Measurements from ENCODE around the gene ZPR1. TPM values are rescaled to one million over a fixed set of nuclear protein-coding genes. Genes with fewer than 3 reads are reported as not detected.

ZPR1 gene
- total RNA-seq, 1 experiment from 2014 or later: 139 TPM

DNA sequence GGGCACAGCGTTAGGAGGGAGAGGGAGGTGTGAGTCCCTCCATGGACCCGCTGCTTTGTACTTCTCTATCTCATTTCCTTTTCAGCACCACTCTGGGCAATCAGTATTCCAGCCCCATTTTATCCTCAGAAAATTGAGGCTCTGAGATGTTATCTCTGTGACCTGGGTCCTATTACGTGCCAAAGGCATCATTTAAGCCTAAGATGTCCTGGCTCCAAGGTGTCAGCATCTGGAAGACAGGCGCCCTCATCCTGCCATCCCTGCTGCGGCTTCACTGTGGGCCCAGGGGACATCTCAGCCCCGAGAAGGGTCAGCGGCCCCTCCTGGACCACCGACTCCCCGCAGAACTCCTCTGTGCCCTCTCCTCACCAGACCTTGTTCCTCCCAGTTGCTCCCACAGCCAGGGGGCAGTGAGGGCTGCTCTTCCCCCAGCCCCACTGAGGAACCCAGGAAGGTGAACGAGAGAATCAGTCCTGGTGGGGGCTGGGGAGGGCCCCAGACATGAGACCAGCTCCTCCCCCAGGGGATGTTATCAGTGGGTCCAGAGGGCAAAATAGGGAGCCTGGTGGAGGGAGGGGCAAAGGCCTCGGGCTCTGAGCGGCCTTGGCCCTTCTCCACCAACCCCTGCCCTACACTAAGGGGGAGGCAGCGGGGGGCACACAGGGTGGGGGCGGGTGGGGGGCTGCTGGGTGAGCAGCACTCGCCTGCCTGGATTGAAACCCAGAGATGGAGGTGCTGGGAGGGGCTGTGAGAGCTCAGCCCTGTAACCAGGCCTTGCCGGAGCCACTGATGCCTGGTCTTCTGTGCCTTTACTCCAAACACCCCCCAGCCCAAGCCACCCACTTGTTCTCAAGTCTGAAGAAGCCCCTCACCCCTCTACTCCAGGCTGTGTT is 41.1 kb upstream of the ZPR1 start:
- in situ Hi-C loops (cut with HindIII; ENCODE audit: low pct_unique_long_range_greater_than_20kb, low sequenced_read_pairs): no loop called here
- Histone ChIP-seq H3K27ac (ENCODE audit: low read length) (no peak overlapping the region), H3K4me1 (ENCODE audit: control insufficient read depth, insufficient read depth, low read length) (no peaks in the 10 kb centered on the region), H3K27me3 (ENCODE audit: control insufficient read depth, insufficient read depth, low read length) (no peaks in the 10 kb centered on the region), H3K9me3 (ENCODE audit: control insufficient read depth, insufficient read depth, low read depth, low read length) (no peaks in the 10 kb centered on the region), H3K4me3 (ENCODE audit: low read depth in 2 of 2, low read length in 2 of 2) (no peak overlapping the region), H3K36me3 (ENCODE audit: control insufficient read depth, insufficient read depth, low read length) (no peaks in the 10 kb centered on the region)
- DNase-seq (ENCODE audit: low read depth, low spot score): no peak
- POLR2A ChIA-PET: no interaction called here
- intact Hi-C loops (cut with micrococcal nuclease; ENCODE audit: unreplicated experiment): no loop called here
- CTCF ChIA-PET: interaction anchor here (0.6 to 0.7 kb wide), 2 partner anchors 10 to 351 kb away, joined by 3 read pairs; no protein-coding TSS in a partner anchor
- no TSS peak for BruUV-seq (replicated peaks)
- ATAC-seq: no peak
- TF ChIP-seq TCF7L2 (IDR thresholded peaks at IDR 0.05; ENCODE audit: low read depth, low read length) (no peak), CTCF (IDR thresholded peaks at IDR 0.05) (no peak), POLR2AphosphoS5 (IDR thresholded peaks at IDR 0.05; ENCODE audit: low read depth, low read length) (no peak), SIN3A (IDR thresholded peaks at IDR 0.05; ENCODE audit: borderline replicate concordance, insufficient read depth, low read depth, low read length) (no peak)
- TF ChIP-seq, protein P1, sequence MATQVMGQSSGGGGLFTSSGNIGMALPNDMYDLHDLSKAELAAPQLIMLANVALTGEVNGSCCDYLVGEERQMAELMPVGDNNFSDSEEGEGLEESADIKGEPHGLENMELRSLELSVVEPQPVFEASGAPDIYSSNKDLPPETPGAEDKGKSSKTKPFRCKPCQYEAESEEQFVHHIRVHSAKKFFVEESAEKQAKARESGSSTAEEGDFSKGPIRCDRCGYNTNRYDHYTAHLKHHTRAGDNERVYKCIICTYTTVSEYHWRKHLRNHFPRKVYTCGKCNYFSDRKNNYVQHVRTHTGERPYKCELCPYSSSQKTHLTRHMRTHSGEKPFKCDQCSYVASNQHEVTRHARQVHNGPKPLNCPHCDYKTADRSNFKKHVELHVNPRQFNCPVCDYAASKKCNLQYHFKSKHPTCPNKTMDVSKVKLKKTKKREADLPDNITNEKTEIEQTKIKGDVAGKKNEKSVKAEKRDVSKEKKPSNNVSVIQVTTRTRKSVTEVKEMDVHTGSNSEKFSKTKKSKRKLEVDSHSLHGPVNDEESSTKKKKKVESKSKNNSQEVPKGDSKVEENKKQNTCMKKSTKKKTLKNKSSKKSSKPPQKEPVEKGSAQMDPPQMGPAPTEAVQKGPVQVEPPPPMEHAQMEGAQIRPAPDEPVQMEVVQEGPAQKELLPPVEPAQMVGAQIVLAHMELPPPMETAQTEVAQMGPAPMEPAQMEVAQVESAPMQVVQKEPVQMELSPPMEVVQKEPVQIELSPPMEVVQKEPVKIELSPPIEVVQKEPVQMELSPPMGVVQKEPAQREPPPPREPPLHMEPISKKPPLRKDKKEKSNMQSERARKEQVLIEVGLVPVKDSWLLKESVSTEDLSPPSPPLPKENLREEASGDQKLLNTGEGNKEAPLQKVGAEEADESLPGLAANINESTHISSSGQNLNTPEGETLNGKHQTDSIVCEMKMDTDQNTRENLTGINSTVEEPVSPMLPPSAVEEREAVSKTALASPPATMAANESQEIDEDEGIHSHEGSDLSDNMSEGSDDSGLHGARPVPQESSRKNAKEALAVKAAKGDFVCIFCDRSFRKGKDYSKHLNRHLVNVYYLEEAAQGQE (IDR thresholded peaks at IDR 0.05; ENCODE audit: insufficient read depth in 1 of 2, low read depth in 2 of 2, low read length in 1 of 2): no peak

- CTCF ChIA-PET: no interaction called here
- POLR2A ChIA-PET: no interaction called here
- BruUV-seq (replicated peaks): no TSS peak
These were observed 39.6 kb upstream of the ZPR1 start for GRCh38 chr11:116827461-116827860.

More at GRCh38 chr11:116827461-116827860, 39.6 kb upstream of the ZPR1 start:
- TF ChIP-seq TCF7L2 (IDR thresholded peaks at IDR 0.05; ENCODE audit: low read depth, low read length): no peak
- TF ChIP-seq SIN3A (IDR thresholded peaks at IDR 0.05; ENCODE audit: borderline replicate concordance, insufficient read depth, low read depth, low read length): no peak
- TF ChIP-seq, protein P1 (IDR thresholded peaks at IDR 0.05; ENCODE audit: insufficient read depth in 1 of 2, low read depth in 2 of 2, low read length in 1 of 2): no peak
- TF ChIP-seq POLR2AphosphoS5 (IDR thresholded peaks at IDR 0.05; ENCODE audit: low read depth, low read length): no peak
- no peak for TF ChIP-seq CTCF (IDR thresholded peaks at IDR 0.05)
- intact Hi-C loops (cut with micrococcal nuclease; ENCODE audit: unreplicated experiment) (no loop called here), in situ Hi-C loops (cut with HindIII; ENCODE audit: low pct_unique_long_range_greater_than_20kb, low sequenced_read_pairs) (no loop called here)
- H3K36me3 ChIP-seq (ENCODE audit: control insufficient read depth, insufficient read depth, low read length): no peaks in the 10 kb centered on the region
- H3K4me1 ChIP-seq (ENCODE audit: control insufficient read depth, insufficient read depth, low read length): no peaks in the 10 kb centered on the region
- no peaks in the 10 kb centered on the region for H3K27me3 ChIP-seq (ENCODE audit: control insufficient read depth, insufficient read depth, low read length)
- H3K9me3 ChIP-seq (ENCODE audit: control insufficient read depth, insufficient read depth, low read depth, low read length): no peaks in the 10 kb centered on the region
- H3K27ac ChIP-seq (ENCODE audit: low read length): no peak overlapping the region
- H3K4me3 ChIP-seq (ENCODE audit: low read depth in 2 of 2, low read length in 2 of 2): no peak overlapping the region
- ATAC-seq (no peak), DNase-seq (ENCODE audit: low read depth, low spot score) (no peak)

All from Panc1 (cell line).